ENCODE data around the gene POU3F3. TPM values are rescaled to one million over a fixed set of nuclear protein-coding genes. Genes with fewer than 3 reads are reported as not detected.

The POU3F3 gene
- total RNA-seq, 1 experiment from 2014 or later: not detected

- DNase-seq (ENCODE audit: low read depth, low spot score): no peak
- ChIA-PET RAD21 (ENCODE audit: low non-redundant PET in 1 of 2, low total read pairs in 2 of 2, uncharacterized antibody in 2 of 2, unreplicated experiment in 2 of 2) (no interaction called here), POLR2A (no interaction called here), CTCF (no interaction called here)
- H3K4me3 ChIP-seq (replicated peaks in 1 of 2; ENCODE audit: low read depth in 1 of 2, low read length in 2 of 2): no peak overlapping the region
- H3K4me1 ChIP-seq (ENCODE audit: control insufficient read depth in 1 of 2, insufficient read depth in 2 of 2, low read length in 2 of 2): no peaks in the 10 kb centered on the region
- H3K9ac ChIP-seq (ENCODE audit: low read length): no peak overlapping the region
- no peak overlapping the region for H3K27ac ChIP-seq (ENCODE audit: low read depth, low read length)
- no peaks in the 10 kb centered on the region for H3K9me2 ChIP-seq (ENCODE audit: insufficient read depth)
- no TSS peak for BruUV-seq (replicated peaks)
- H3K9me3 ChIP-seq (ENCODE audit: control insufficient read depth in 1 of 2, insufficient read depth in 1 of 2, low read depth in 1 of 2, low read length in 2 of 2): no peaks in the 10 kb centered on the region
- ATAC-seq: no peak
- H3K4me2 ChIP-seq (ENCODE audit: low read length): no peak overlapping the region
- H3K27me3 ChIP-seq (ENCODE audit: insufficient read depth, low read length): peaks cover 56% of the 10 kb centered on the region
- intact Hi-C loops (cut with micrococcal nuclease): no loop called here
- H2AFZ ChIP-seq (ENCODE audit: low read depth, low read length, poor library complexity, severe bottlenecking): no peak overlapping the region
- H4K20me1 ChIP-seq (ENCODE audit: insufficient read depth): no peaks in the 10 kb centered on the region
- no peaks in the 10 kb centered on the region for H3K79me2 ChIP-seq (ENCODE audit: insufficient read depth, low read length)
- no peak for TF ChIP-seq RAD21 (IDR thresholded peaks at IDR 0.05; ENCODE audit: low read depth)
- no peak for TF ChIP-seq CTCF (IDR thresholded peaks at IDR 0.05 in 2 of 3, conservative IDR thresholded peaks at IDR 0.05 in 1 of 3; ENCODE audit: borderline replicate concordance in 1 of 3, insufficient read depth in 1 of 3, low read depth in 2 of 3, low read length in 2 of 3)
- TF ChIP-seq JUND (IDR thresholded peaks at IDR 0.05): no peak
- TF ChIP-seq EGR1 (IDR thresholded peaks at IDR 0.05; ENCODE audit: low read depth): no peak
- H3K36me3 ChIP-seq (ENCODE audit: control insufficient read depth in 1 of 2, insufficient read depth in 2 of 2, low read length in 2 of 2): no peaks in the 10 kb centered on the region
Observed at GRCh38 chr2:104883357-104883756, 29.4 kb downstream of the POU3F3 start.

- ATAC-seq (no peak), DNase-seq (ENCODE audit: low read depth, low spot score) (no peak)
- H3K27me3 ChIP-seq (ENCODE audit: insufficient read depth, low read length): peaks cover 40% of the 10 kb centered on the region
- no peaks in the 10 kb centered on the region for H3K9me2 ChIP-seq (ENCODE audit: insufficient read depth)
- BruUV-seq (replicated peaks): no TSS peak
- H3K27ac ChIP-seq (ENCODE audit: low read depth, low read length): no peak overlapping the region
- no peaks in the 10 kb centered on the region for H3K79me2 ChIP-seq (ENCODE audit: insufficient read depth, low read length)
- no peaks in the 10 kb centered on the region for H3K9me3 ChIP-seq (ENCODE audit: control insufficient read depth in 1 of 2, insufficient read depth in 1 of 2, low read depth in 1 of 2, low read length in 2 of 2)
- no peak overlapping the region for H3K4me3 ChIP-seq (replicated peaks in 1 of 2; ENCODE audit: low read depth in 1 of 2, low read length in 2 of 2)
- no peaks in the 10 kb centered on the region for H4K20me1 ChIP-seq (ENCODE audit: insufficient read depth)
- no peak overlapping the region for H2AFZ ChIP-seq (ENCODE audit: low read depth, low read length, poor library complexity, severe bottlenecking)
- intact Hi-C loops (cut with micrococcal nuclease): no loop called here
- H3K4me2 ChIP-seq (ENCODE audit: low read length): no peak overlapping the region
- H3K36me3 ChIP-seq (ENCODE audit: control insufficient read depth in 1 of 2, insufficient read depth in 2 of 2, low read length in 2 of 2): no peaks in the 10 kb centered on the region
- no peak overlapping the region for H3K9ac ChIP-seq (ENCODE audit: low read length)
- ChIA-PET CTCF (no interaction called here), POLR2A (no interaction called here), RAD21 (ENCODE audit: low non-redundant PET in 1 of 2, low total read pairs in 2 of 2, uncharacterized antibody in 2 of 2, unreplicated experiment in 2 of 2) (no interaction called here)
- H3K4me1 ChIP-seq (ENCODE audit: control insufficient read depth in 1 of 2, insufficient read depth in 2 of 2, low read length in 2 of 2): no peaks in the 10 kb centered on the region
- TF ChIP-seq CBX3 (IDR thresholded peaks at IDR 0.05; ENCODE audit: low read depth) (no peak), SRF (IDR thresholded peaks at IDR 0.05; ENCODE audit: low read depth) (no peak), REST (IDR thresholded peaks at IDR 0.05; ENCODE audit: low read depth) (no peak), ATF3 (IDR thresholded peaks at IDR 0.05) (no peak), TCF7L2 (IDR thresholded peaks at IDR 0.05; ENCODE audit: borderline replicate concordance, extremely low read depth, insufficient read depth, insufficient read length) (no peak), JUND (IDR thresholded peaks at IDR 0.05) (no peak), ZNF274 (IDR thresholded peaks at IDR 0.05; ENCODE audit: low read depth, low read length) (no peak), POLR2AphosphoS5 (IDR thresholded peaks at IDR 0.05; ENCODE audit: low read depth, low read length) (no peak), YY1 (IDR thresholded peaks at IDR 0.05; ENCODE audit: extremely low read depth, insufficient replicate concordance, low read depth, low read length) (no peak), SP1 (IDR thresholded peaks at IDR 0.05; ENCODE audit: low read depth) (no peak)
Observed at GRCh38 chr2:104885119-104885782, 31.3 kb downstream of the POU3F3 start.

All from HCT116 (cell line).